Left ventricle myocardium inferior (tissue), 1 donor: ENCODE measurements around the gene IGSF23. TPM values are rescaled to one million over a fixed set of nuclear protein-coding genes. Genes with fewer than 3 reads are reported as not detected.
A peak's percentile ranks its signal among the peaks of the same experiment; 100 is the strongest.

Experiments used
- DNase-seq: peaks from one replicate; pipeline ENCODE4 v3.0.0-alpha.2; 2020
- H3K27ac ChIP-seq: fragments of 200-600 bp; replicated peaks from 2 replicates; pipeline ENCODE4 v1.8.0; 2021
- H3K27me3 ChIP-seq: fragments of 200-600 bp; 2 replicates; pipeline ENCODE4 v1.8.0; 2021; ENCODE audit warnings: low read depth
- H3K36me3 ChIP-seq: fragments of 200-600 bp; 2 replicates; pipeline ENCODE4 v1.8.0; 2021
- H3K4me1 ChIP-seq: fragments of 200-600 bp; 2 replicates; pipeline ENCODE4 v1.8.0; 2021
- H3K4me3 ChIP-seq: fragments of 200-600 bp; 2 replicates; pipeline ENCODE4 v1.8.0; 2021; ENCODE audit warnings: mild to moderate bottlenecking, moderate library complexity
- H3K9me3 ChIP-seq: fragments of 200-600 bp; replicated peaks from 2 replicates; pipeline ENCODE4 v1.8.0; 2021
- CTCF ChIP-seq: fragments of 200-600 bp; IDR thresholded peaks from 2 replicates; pipeline ENCODE4 v1.8.0; 2021; ENCODE audit warnings: antibody characterized with exemption, mild to moderate bottlenecking, borderline replicate concordance
- intact Hi-C: fragments of 100-400 bp; cut with micrococcal nuclease; formaldehyde crosslinking; loops from one replicate; pipeline ENCODE4 v1.11.0; 2022
- total RNA-seq: library from RNA; stranded (reverse); fragmentation: NEBNext Ultra II Directional; extraction: Animal tissue kit (Norgen Biotek cat#: 25700); gene quantifications from one replicate; pipeline ENCODE4 v1.2.1, GENCODE V29; 2021
- donor health status: DM: no; HTN: yes; CAD: no; lungs with severe emphysema.

IGSF23 gene
- total RNA-seq, 1 donor from 2014 or later, result not detected

- H3K36me3 ChIP-seq, result no peaks in the 10 kb centered on the region
- DNase-seq, result no peak
- no peak overlapping the region for H3K4me3 ChIP-seq
- H3K9me3 ChIP-seq, result no peaks in the 10 kb centered on the region
- no peak for TF ChIP-seq CTCF
- no peaks in the 10 kb centered on the region for H3K27me3 ChIP-seq
- intact Hi-C loops, result no loop called here
- H3K27ac ChIP-seq, result no peak overlapping the region
- peaks cover 48% of the 10 kb centered on the region for H3K4me1 ChIP-seq
Measured at GRCh38 chr19:44641501-44642265, 28.3 kb downstream of the IGSF23 start.

GRCh38 chr19:44642377-44642776, 29.0 kb downstream of the IGSF23 start:
- peaks cover 55% of the 10 kb centered on the region for H3K4me1 ChIP-seq
- no peak for TF ChIP-seq CTCF
- no peak for DNase-seq
- H3K36me3 ChIP-seq, result no peaks in the 10 kb centered on the region
- H3K27ac ChIP-seq, result no peak overlapping the region
- H3K9me3 ChIP-seq, result no peaks in the 10 kb centered on the region
- intact Hi-C loops, result no loop called here
- no peak overlapping the region for H3K4me3 ChIP-seq
- no peaks in the 10 kb centered on the region for H3K27me3 ChIP-seq

- H3K4me3 ChIP-seq, result peak within 1 kb of the TSS; percentile 91
- H3K36me3 ChIP-seq, result peaks cover under 1% of the 10 kb centered on the region
- H3K9me3 ChIP-seq, result no peaks in the 10 kb centered on the region
- intact Hi-C loops, result no loop called here
- peak within 1 kb of the TSS; percentile 89 for H3K27ac ChIP-seq
- TF ChIP-seq CTCF, result peak; percentile 28
- H3K4me1 ChIP-seq, result peaks cover 69% of the 10 kb centered on the region
- H3K27me3 ChIP-seq, result no peaks in the 10 kb centered on the region
- peak; percentile 78 for DNase-seq
Measured at GRCh38 chr19:44643605-44644401, 30.4 kb downstream of the IGSF23 start, which contains the start of gene PVR. Gene PVR (plus strand): TSS chr19:44643910. CDS start chr19:44644097, 187 bp downstream.

GRCh38 chr19:44644402-44645016, 31.1 kb downstream of the IGSF23 start:
- no peak for TF ChIP-seq CTCF
- DNase-seq, result no peak
- intact Hi-C loops, result no loop called here
- Histone ChIP-seq H3K27ac (peak overlapping the region; percentile 89), H3K4me1 (peaks cover 71% of the 10 kb centered on the region), H3K36me3 (peaks cover 4% of the 10 kb centered on the region), H3K27me3 (no peaks in the 10 kb centered on the region), H3K9me3 (no peaks in the 10 kb centered on the region), H3K4me3 (peak overlapping the region; percentile 91)

- H3K4me3 ChIP-seq, result peak overlapping the region; percentile 32
- DNase-seq, result no peak
- H3K36me3 ChIP-seq, result peaks cover 15% of the 10 kb centered on the region
- H3K27me3 ChIP-seq, result no peaks in the 10 kb centered on the region
- no peak for TF ChIP-seq CTCF
- peak overlapping the region; percentile 84 for H3K27ac ChIP-seq
- intact Hi-C loops, result no loop called here
- peaks cover 70% of the 10 kb centered on the region for H3K4me1 ChIP-seq
- no peaks in the 10 kb centered on the region for H3K9me3 ChIP-seq
Measured at GRCh38 chr19:44645407-44646048, 32.2 kb downstream of the IGSF23 start.
